GM12872 (cell line): ENCODE measurements around the gene LRFN5.

ENCODE experiments used
- CTCF ChIP-seq: IDR thresholded peaks from 3 replicates; pipeline ENCODE4 v1.5.1; 2011; ENCODE audit warnings: low read depth, mild to moderate bottlenecking, low read length, moderate library complexity; ENCODE audit not compliant: insufficient read depth

The LRFN5 gene

DNA sequence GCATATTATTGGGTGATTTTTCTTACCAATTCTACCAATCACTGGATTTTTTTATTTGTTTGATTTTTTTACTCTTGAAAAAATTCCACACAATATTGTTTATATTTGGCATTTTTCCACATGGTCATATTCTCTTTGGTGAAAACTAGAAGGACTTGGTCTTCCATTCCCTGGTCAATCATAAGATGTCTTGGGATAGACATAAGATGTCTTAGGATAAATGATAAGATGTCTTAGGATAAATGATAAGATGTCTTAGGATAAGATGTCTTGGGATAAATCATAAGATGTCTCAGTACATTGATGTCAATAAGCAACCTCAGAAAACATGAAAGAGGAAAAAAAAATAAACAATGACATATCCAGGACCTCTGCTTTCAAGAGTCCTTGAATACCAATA is 309.1 kb downstream of the LRFN5 start:
- no peak for TF ChIP-seq CTCF

- TF ChIP-seq CTCF = no peak
These were observed 309.6 kb downstream of the LRFN5 start for GRCh38 chr14:41916313-41916712.

GRCh38 chr14:41925409-41925808 is 318.7 kb downstream of the LRFN5 start:
- no peak for TF ChIP-seq CTCF

- no peak for TF ChIP-seq CTCF
These were observed 343.9 kb downstream of the LRFN5 start for GRCh38 chr14:41950428-41951151.
